ENCODE measurements around the gene GPR107.

- TF ChIP-seq, protein P1, sequence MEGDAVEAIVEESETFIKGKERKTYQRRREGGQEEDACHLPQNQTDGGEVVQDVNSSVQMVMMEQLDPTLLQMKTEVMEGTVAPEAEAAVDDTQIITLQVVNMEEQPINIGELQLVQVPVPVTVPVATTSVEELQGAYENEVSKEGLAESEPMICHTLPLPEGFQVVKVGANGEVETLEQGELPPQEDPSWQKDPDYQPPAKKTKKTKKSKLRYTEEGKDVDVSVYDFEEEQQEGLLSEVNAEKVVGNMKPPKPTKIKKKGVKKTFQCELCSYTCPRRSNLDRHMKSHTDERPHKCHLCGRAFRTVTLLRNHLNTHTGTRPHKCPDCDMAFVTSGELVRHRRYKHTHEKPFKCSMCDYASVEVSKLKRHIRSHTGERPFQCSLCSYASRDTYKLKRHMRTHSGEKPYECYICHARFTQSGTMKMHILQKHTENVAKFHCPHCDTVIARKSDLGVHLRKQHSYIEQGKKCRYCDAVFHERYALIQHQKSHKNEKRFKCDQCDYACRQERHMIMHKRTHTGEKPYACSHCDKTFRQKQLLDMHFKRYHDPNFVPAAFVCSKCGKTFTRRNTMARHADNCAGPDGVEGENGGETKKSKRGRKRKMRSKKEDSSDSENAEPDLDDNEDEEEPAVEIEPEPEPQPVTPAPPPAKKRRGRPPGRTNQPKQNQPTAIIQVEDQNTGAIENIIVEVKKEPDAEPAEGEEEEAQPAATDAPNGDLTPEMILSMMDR (conservative IDR thresholded peaks at IDR 0.05; ENCODE audit: low read depth, low read length): no peak
- TF ChIP-seq EZH2 (IDR thresholded peaks at IDR 0.05; ENCODE audit: borderline replicate concordance, low read depth, low read length, poor library complexity, severe bottlenecking): no peak
Measured at GRCh38 chr9:130150779-130151382, 97.2 kb downstream of the GPR107 start.
